Measurements from ENCODE around the gene PLCB1. TPM values are rescaled to one million over a fixed set of nuclear protein-coding genes. Genes with fewer than 3 reads are reported as not detected.

Gene PLCB1
- total and polyA plus RNA-seq, 10 of the 15 experiments (the other 5 are each of a cell fraction or from before 2014, with no cell fraction given) = 0.05 to 5.3 (median 0.17) TPM; not detected in 1

DNA sequence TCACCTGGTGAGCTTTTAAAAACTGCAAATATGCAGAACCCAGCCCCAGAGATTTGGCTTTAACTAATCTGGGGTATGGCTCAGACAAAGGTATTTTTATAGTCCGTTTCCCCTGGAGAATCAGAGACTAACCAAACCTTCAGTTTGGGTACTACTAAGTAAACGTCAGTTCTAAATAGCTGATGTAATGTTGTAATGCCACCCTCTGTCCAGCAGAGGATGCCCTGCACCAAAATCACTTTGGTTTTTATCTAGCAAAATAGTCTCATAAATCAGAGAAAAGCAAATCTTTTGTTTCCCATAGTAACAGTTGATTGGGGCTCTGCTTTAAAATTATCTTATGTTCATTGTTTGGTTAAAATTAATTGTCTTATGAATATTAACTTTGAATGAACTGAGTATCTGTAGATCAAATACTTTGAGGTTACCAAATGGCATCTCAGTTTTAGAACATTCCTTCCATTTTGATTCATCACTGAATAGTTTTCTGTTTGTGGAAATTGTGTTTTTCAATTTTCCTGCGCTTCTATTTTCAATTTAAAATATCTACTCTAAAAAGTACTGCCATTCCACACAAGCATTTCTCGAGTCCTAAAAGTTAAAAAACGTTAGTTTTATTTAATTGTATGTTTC, 658.5 kb downstream of the PLCB1 start:
- H3K36me3 ChIP-seq (ENCODE audit: control insufficient read depth in 2 of 2, insufficient read depth in 2 of 2, low read length in 1 of 2) = no peaks in the 10 kb centered on the region
- H4K20me1 ChIP-seq (ENCODE audit: control insufficient read depth, insufficient read depth) = no peaks in the 10 kb centered on the region
- H3K79me2 ChIP-seq (ENCODE audit: control insufficient read depth, insufficient read depth, low read length) = no peaks in the 10 kb centered on the region
- ChIA-PET SMC1A (ENCODE audit: uncharacterized antibody, unreplicated experiment) (interaction anchor here (0.8 to 1.3 kb wide), 3 partner anchors 15 to 86 kb away, joined by 3 read pairs; no protein-coding TSS in a partner anchor), POLR2A (no interaction called here), RAD21 (ENCODE audit: unreplicated experiment) (no interaction called here), CTCF (interaction anchor here (0.7 to 1.6 kb wide), 9 partner anchors 10 to 566 kb away, joined by 3 to 7 read pairs (median 3); no protein-coding TSS in a partner anchor)
- DNase-seq (ENCODE audit: low read depth, low spot score) (no peak), FAIRE-seq (peak; percentile 13), ATAC-seq (peak; percentile 66)
- no peaks in the 10 kb centered on the region; a peak in 1 of 4 replicates for H3K27me3 ChIP-seq (replicated peaks in 1 of 2; ENCODE audit: control insufficient read depth in 2 of 2, insufficient read depth in 2 of 2, low read length in 1 of 2)
- H3K4me1 ChIP-seq (ENCODE audit: control insufficient read depth, insufficient read depth, low read length) = no peaks in the 10 kb centered on the region
- H3K27ac ChIP-seq (ENCODE audit: control insufficient read depth, insufficient read depth) = no peak overlapping the region
- no peak overlapping the region for H3K9ac ChIP-seq (ENCODE audit: control insufficient read depth, insufficient read depth, low read length)
- in situ Hi-C loops (cut with MboI) = no loop called here
- BruUV-seq (replicated peaks) = no TSS peak
- intact Hi-C loops (cut with micrococcal nuclease; ENCODE audit: unreplicated experiment) = loop anchor here (2.0 kb wide), 2 partner anchors 570 to 602 kb away; no protein-coding TSS in a partner anchor
- no peak overlapping the region for H3K4me2 ChIP-seq (ENCODE audit: control insufficient read depth, insufficient read depth)
- H3K4me3 ChIP-seq = no peak overlapping the region
- H3K9me3 ChIP-seq (replicated peaks; ENCODE audit: control insufficient read depth, insufficient read depth, low read length) = no peaks in the 10 kb centered on the region
- H2AFZ ChIP-seq (ENCODE audit: control insufficient read depth, low read depth, low read length) = no peak overlapping the region
- TF ChIP-seq SMC3 (IDR thresholded peaks at IDR 0.05; ENCODE audit: borderline replicate concordance, low read length) (peak; percentile 63), ATF7 (IDR thresholded peaks at IDR 0.05; ENCODE audit: low read depth) (peak; percentile 65), ZNF622 (IDR thresholded peaks at IDR 0.05) (no peak), GABPA (IDR thresholded peaks at IDR 0.05; ENCODE audit: low read depth) (no peak), RAD21 (IDR thresholded peaks at IDR 0.05; ENCODE audit: insufficient read depth, low read depth, low read length) (peak; percentile 65)
- TF ChIP-seq, protein P1, sequence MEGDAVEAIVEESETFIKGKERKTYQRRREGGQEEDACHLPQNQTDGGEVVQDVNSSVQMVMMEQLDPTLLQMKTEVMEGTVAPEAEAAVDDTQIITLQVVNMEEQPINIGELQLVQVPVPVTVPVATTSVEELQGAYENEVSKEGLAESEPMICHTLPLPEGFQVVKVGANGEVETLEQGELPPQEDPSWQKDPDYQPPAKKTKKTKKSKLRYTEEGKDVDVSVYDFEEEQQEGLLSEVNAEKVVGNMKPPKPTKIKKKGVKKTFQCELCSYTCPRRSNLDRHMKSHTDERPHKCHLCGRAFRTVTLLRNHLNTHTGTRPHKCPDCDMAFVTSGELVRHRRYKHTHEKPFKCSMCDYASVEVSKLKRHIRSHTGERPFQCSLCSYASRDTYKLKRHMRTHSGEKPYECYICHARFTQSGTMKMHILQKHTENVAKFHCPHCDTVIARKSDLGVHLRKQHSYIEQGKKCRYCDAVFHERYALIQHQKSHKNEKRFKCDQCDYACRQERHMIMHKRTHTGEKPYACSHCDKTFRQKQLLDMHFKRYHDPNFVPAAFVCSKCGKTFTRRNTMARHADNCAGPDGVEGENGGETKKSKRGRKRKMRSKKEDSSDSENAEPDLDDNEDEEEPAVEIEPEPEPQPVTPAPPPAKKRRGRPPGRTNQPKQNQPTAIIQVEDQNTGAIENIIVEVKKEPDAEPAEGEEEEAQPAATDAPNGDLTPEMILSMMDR (IDR thresholded peaks at IDR 0.05 in 2 of 3, conservative IDR thresholded peaks at IDR 0.05 in 1 of 3; ENCODE audit: control insufficient read depth in 2 of 3, extremely low read depth in 1 of 3, insufficient read depth in 1 of 3, low read depth in 3 of 3, low read length in 3 of 3) = peak; percentile 78 to 96 (median 94)
- TF ChIP-seq, protein P2, sequence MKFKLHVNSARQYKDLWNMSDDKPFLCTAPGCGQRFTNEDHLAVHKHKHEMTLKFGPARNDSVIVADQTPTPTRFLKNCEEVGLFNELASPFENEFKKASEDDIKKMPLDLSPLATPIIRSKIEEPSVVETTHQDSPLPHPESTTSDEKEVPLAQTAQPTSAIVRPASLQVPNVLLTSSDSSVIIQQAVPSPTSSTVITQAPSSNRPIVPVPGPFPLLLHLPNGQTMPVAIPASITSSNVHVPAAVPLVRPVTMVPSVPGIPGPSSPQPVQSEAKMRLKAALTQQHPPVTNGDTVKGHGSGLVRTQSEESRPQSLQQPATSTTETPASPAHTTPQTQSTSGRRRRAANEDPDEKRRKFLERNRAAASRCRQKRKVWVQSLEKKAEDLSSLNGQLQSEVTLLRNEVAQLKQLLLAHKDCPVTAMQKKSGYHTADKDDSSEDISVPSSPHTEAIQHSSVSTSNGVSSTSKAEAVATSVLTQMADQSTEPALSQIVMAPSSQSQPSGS (IDR thresholded peaks at IDR 0.05; ENCODE audit: low read length) = peak; percentile 63
- 8% methylated on average over 5 of the region's 5 CpGs for WGBS (ENCODE audit: insufficient coverage, insufficient replicate concordance, low lambda C conversion rate, missing lambda C conversion rate)
